ENCODE results near the gene ZNF121.
"Not testable (repeated sequence)": the region's sequence is repeated elsewhere in the genome, so short reads cannot be mapped to it uniquely, and the experiment has no call there.

ZNF121 gene

DNA sequence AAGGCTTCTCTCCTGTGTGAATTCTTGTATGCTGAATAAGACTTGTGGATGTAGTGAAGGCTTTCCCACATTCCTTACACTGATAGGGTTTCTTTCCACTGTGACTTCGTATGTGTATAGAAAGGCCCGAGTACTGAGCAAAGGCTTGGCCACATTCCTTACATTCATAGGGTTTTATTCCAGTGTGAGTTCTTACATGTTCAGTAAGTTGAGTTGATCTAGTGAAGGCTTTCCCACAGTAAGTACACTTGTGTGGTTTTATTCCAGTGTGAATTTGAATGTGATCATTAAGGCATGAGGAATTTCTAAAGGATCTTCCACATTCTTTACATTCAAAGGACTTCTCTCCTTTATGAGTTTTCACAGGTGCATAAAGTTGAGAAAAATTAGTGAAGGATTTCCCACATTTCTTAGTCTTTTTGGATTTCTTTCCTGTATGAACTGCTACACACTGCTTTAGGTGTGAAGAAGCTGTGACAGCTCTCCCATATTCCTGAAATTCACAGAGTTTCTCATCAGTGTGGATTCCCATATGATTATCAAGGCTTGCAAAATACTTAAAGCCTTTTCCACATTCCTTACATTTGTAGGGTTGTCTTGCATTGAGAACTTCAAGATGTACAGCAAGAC is 26.3 kb upstream of the ZNF121 start:
- DNase-seq (ENCODE audit: low spot score) = no peak
- in situ Hi-C loops (cut with MboI; ENCODE audit: low pct_unique_long_range_greater_than_20kb, low sequenced_read_pairs, unreplicated experiment) = loop anchor here (25.0 kb wide), 1 partner anchor 473 kb away; the partner anchor contains the start of genes OR7G3 and ZNF317
- TF ChIP-seq CTCF (IDR thresholded peaks at IDR 0.05; ENCODE audit: extremely low read depth, insufficient read depth, missing control alignments) = no peak

DNA sequence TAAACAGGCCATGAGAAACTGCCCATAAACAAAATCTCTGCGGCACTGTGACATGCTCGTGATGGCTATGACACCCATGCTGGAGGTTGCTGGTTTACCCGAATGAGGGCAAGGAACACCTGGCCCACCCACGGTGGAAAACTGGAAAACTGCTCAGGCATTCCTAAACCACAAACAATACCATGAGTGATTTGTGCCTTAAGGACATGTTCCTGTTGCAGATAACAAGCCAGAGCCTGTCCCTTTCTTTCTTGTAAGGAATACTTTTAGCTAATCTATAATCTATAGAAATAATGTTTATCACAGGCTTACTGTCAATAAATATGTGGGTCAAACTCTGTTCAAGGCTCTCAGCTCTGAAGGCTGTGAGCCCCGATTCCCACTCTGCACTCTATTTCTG is 24.6 kb upstream of the ZNF121 start:
- in situ Hi-C loops (cut with MboI; ENCODE audit: low pct_unique_long_range_greater_than_20kb, low sequenced_read_pairs, unreplicated experiment) = loop anchor here (25.0 kb wide), 1 partner anchor 472 kb away; the partner anchor contains the start of genes OR7G3 and ZNF317
- no peak for DNase-seq (ENCODE audit: low spot score)
- no peak for TF ChIP-seq CTCF (IDR thresholded peaks at IDR 0.05; ENCODE audit: extremely low read depth, insufficient read depth, missing control alignments)

DNA sequence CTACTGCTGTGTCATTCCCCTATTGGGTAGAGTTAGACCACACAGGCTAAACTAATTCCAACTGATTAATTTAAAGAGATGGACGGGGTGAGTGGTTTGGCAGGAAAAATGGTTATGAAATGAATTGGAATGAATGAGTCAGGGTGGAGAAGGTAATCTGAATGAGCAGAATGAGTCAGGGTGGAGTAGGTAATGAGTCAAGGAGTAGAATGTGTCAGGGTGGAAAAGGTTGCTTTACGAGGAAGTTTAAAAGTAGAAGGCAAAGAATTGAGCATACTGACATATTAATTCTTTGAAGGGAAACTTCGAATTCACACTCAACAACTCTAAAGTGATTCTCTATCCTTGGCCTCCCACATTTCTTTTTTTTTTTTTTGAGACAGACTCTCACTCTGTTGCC is 12.7 kb upstream of the ZNF121 start:
- in situ Hi-C loops (cut with MboI; ENCODE audit: low pct_unique_long_range_greater_than_20kb, low sequenced_read_pairs, unreplicated experiment) = no loop called here
- TF ChIP-seq CTCF (IDR thresholded peaks at IDR 0.05; ENCODE audit: extremely low read depth, insufficient read depth, missing control alignments) = no peak
- no peak for DNase-seq (ENCODE audit: low spot score)

DNA sequence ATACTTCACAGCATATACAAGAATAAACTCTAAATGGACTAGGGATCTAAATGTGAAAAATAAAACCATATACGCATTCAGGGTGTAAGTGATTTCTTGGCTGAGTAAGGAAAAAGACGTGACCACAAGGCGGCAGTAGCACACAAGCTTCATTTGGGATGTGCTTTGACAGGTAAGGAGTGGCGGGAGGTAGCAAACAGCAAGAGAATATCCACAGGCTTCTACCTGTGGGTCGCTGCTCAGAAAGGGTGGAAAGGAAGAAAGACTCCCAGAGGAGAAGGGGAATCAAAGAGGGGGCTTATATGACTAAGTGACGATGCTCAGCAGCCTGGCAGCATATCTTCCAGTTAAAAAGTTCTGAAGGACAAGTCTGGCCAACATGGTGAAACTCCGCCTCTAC is 2.5 kb upstream of the ZNF121 start:
- in situ Hi-C loops (cut with MboI; ENCODE audit: low pct_unique_long_range_greater_than_20kb, low sequenced_read_pairs, unreplicated experiment) = no loop called here
- peak; percentile 54 for DNase-seq (ENCODE audit: low spot score)
- peak; percentile 81 for TF ChIP-seq CTCF (IDR thresholded peaks at IDR 0.05; ENCODE audit: extremely low read depth, insufficient read depth, missing control alignments)

DNA sequence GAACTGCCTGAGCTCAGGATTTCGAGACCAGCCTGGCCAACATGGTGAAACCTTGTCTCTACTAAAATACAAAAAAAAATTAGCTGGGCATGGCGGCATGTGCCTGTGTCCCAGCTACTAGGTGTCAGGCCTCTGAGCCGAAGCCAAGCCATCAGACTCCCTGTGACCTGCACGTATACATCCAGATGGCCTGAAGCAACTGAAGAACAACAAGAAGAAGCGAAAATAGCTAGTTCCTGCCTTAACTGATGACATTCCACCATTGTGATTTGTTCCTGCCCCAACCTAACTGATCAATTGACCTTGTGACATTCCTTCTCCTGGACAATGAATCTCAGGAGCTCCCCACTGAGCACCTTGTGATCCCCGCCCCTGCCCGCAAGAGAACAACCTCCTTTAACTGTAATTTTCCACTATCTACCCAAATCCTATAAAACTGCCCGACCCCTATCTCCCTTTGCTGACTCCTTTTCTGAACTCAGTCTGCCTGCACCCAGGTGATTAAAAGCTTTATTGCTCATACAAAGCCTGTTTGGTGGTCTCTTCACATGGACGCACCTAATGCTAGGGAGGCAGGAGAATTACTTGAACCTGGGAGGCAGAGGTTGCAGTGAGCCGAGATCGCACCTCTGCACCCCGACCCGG is 2.1 kb downstream of the ZNF121 start:
- DNase-seq (ENCODE audit: low spot score); in situ Hi-C loops (cut with MboI; ENCODE audit: low pct_unique_long_range_greater_than_20kb, low sequenced_read_pairs, unreplicated experiment): not testable (repeated sequence)

- in situ Hi-C loops (cut with MboI; ENCODE audit: low pct_unique_long_range_greater_than_20kb, low sequenced_read_pairs, unreplicated experiment) = no loop called here
- DNase-seq (ENCODE audit: low spot score) = no peak
- TF ChIP-seq CTCF (IDR thresholded peaks at IDR 0.05; ENCODE audit: extremely low read depth, insufficient read depth, missing control alignments) = no peak
Measured at GRCh38 chr19:9580728-9581127, 3.6 kb downstream of the ZNF121 start.

- in situ Hi-C loops (cut with MboI; ENCODE audit: low pct_unique_long_range_greater_than_20kb, low sequenced_read_pairs, unreplicated experiment) = no loop called here
- no peak for TF ChIP-seq CTCF (IDR thresholded peaks at IDR 0.05; ENCODE audit: extremely low read depth, insufficient read depth, missing control alignments)
- DNase-seq (ENCODE audit: low spot score) = no peak
Measured at GRCh38 chr19:9570255-9570654, 14.0 kb downstream of the ZNF121 start.

All from GM13977 (cell line).